ENCODE data around the gene FBXL7.

GRCh38 chr5:15803280-15803679, 303.3 kb downstream of the FBXL7 start:
- TF ChIP-seq POLR2A (IDR thresholded peaks at IDR 0.05) (no peak), CTCF (IDR thresholded peaks at IDR 0.05) (no peak)
